GM19463 (cell line): ENCODE data around the gene VTI1B.
"Not testable (repeated sequence)": the region's sequence is repeated elsewhere in the genome, so short reads cannot be mapped to it uniquely, and the experiment has no call there.

ENCODE experiments used
- ATAC-seq: cut with Tn5 transposase; IDR thresholded peaks from one replicate; pipeline ENCODE4 v1.9.1; 2021; ENCODE audit warnings: mild to moderate bottlenecking, moderate library complexity; ENCODE audit not compliant: unreplicated experiment

VTI1B gene

GRCh38 chr14:67633451-67634147 lies 40.8 kb downstream of the VTI1B start:
- no peak for ATAC-seq

GRCh38 chr14:67630938-67631337 lies 43.5 kb downstream of the VTI1B start:
- ATAC-seq: no peak

GRCh38 chr14:67630186-67630585 lies 44.2 kb downstream of the VTI1B start:
- no peak for ATAC-seq

DNA sequence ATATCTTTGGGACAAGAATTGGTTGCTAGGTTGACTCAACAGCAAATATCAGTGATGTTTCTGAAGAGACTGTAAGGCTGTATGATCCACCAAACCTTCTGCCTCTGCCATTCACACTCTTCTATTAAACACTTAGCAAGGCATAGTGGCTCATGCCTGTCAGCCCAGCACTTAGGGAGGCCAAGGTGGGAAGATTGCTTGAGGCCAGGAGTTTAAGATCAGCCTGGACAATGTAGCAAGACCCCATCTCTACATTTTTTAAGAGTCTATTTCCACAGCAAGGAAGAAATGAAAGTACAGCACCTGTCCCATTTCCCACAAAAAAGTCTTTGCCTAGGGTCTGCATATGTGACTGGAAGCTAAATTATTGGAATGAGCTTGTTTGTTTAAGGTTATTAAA lies 46.9 kb downstream of the VTI1B start:
- ATAC-seq: no peak

DNA sequence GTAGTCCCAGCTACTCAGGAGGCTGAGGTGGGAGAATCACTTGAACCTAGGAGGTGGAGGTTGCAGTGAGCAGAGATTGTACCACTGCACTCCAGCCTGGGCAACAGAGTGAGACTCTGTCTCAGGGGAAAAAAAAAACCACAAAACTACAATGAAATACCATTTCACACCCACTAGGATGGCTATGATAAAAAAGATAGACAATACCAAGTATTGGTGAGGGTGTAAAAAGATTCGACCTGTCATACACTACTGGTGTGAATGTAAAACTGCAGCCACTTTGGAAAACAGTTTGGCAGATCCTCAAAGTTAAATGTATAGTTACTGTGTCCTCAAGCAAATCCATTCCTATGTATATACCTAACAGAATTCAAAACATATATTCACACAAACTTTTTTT lies 48.3 kb downstream of the VTI1B start:
- ATAC-seq: not testable (repeated sequence)

DNA sequence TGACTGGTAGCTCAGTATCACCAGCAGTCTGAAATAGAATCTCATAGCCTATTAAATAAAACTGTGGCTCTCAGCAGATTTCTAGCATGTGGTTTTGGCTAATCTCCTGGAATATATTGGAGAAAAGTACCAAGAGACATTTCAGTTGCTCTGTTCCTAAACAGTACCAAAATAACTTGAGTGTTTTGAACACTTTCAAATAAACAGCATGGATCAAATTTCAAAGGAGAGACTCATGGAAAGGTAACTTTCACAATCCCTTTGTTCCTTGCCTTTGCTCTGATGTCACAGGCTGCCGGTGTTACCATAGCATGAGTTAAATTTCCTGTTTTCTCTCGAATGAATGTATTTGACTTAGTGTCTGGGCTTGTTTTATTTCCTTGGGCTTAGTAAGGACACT lies 51.3 kb downstream of the VTI1B start:
- ATAC-seq: no peak

DNA sequence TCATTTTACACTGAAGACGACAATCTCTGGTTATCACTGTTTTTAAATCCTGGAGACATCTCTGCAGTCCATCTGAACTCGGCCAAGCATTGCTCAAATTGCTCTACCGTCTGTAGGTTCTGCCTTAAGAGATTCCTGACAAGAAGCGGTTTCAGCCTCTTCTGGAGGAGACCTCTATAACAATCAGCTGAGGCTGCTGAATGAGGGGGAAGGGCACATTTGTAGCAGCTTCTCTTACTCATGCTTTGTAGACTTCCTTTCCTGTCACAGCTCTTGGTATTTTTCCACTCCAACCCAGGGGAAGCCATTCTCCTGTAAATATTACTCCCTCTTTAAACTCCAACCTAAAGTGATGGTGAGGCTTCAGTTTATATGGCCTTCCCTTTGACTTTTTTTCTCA lies 51.8 kb downstream of the VTI1B start:
- no peak for ATAC-seq

GRCh38 chr14:67620217-67620785 lies 54.1 kb downstream of the VTI1B start:
- ATAC-seq: no peak

DNA sequence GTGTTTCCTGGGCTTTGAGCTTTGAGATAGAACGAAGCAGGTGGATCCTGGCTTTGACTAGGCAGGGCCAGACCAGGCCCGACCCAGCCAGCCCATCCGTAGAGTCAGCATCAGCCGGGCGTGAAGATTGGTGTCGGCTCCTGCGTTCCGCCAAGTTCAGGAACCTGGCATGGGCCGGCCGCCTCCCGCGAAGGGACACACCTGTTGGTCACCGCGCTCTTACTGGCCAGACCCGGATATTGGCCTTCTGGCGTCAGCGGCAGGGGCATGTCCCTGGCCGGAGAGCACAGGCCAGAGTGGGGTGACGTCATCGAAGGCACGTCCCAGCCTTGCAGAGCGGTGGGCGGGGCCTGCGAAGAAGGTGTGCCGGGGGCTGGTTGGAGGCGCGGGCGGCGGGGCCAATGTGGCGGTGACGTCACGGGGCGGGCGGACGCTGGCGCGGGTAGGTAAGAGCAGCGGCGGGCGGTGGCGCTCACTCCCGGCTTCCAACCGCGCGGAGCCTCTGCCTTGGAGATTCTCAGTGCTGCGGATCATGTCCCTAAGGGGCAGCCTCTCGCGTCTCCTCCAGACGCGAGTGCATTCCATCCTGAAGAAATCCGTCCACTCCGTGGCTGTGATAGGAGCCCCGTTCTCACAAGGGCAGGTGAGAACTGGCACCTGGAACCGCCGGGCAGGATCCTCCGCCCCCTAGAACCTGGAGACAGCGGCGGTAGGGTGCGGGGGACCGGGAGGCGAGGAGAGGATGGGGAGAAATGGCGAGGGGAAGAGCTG lies 54.8 kb downstream of the VTI1B start, which contains the start of gene ARG2:
Gene ARG2, plus strand, starts transcription at position 475 of the 771 bp plus-strand sequence. Its CDS starts 58 bp downstream, at position 533.
- ATAC-seq: peak; percentile 95

DNA sequence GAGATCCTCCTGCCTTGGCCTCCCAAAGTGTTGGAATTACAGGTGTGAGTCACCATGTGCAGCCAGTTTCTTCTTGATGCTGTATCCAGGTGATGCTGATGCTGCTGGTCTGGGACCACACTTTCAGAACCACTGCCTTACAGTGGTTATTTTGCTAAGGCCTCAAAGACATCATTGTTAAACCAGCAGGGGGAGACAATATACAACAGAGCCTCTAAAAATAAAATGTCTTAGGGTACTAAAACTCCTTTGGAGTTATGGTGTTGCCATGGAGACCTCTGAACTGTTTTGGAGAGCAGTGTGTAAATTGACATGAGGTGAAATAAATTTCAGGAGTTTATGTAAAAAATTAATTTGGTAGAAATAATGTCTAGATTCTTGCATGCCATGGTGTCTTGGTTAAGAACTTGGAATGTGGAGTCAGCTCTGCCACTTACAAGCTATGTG lies 55.8 kb downstream of the VTI1B start:
- ATAC-seq: no peak

- no peak for ATAC-seq
Observed at GRCh38 chr14:67610491-67610890, 63.9 kb downstream of the VTI1B start.

DNA sequence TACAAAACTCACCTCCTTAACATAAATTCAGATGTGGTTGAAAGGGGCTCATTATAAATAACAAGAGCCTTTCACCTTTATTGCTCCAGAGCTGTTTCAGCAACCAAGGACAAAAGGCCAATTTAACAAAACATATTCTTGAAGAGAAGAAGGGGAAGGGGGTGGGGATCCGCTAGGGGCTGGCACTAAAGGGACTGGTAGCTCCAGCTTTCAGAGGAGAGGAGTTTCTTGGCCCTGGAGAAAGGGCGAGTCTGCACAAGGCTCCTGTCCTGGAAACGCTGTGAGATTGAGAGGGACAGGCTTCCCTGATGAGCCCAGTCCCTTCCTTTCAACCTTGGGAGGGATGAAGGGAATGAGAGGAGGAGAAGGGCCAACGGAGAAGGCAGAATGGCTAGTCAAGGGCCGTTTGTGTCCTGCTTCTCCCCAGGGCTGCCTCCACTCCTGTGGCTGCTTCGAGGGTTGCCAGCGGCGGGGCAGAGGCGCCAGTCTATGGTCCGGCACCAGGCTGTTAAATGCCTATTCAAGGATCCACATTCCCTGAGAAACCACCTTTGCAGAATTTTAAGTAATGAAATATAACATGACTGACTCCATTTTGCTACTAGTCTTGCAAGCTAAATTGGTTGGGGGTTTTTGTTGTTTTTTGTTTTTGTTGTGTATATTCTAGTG lies 64.7 kb downstream of the VTI1B start:
- ATAC-seq: no peak

DNA sequence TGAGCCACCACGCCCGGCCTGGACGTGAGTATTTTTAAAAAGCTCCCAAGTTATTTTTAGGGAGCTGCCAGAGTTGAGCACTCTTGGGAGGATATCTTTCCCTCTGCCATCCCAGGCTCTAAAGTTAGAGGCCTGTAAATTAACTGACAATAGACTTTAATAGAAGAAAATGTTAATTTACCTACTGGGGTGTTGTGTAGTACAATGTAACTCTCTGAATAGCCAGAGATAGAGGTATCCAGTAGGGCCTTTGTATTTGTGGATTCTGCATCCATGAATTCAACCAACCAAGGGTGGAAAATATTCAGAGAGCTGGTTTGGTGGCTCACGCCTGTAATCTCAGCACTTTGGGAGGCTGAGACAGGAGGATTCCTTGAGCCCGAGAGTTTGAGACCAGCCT lies 66.8 kb downstream of the VTI1B start:
- ATAC-seq: no peak

- peak; percentile 69 for ATAC-seq
Observed at GRCh38 chr14:67602995-67603545, 71.4 kb downstream of the VTI1B start.

- no peak for ATAC-seq
Observed at GRCh38 chr14:67602076-67602475, 72.4 kb downstream of the VTI1B start.

GRCh38 chr14:67600562-67600974 lies 73.9 kb downstream of the VTI1B start:
- ATAC-seq: not testable (repeated sequence)

- peak; percentile 95 for ATAC-seq
Observed at GRCh38 chr14:67599698-67600561, 74.5 kb downstream of the VTI1B start, which contains the start of gene PIGH. TSS of gene PIGH (minus strand) at chr14:67600268. CDS start at chr14:67600203, 65 bp downstream.
